Pulmonary artery endothelial cell (primary cell): ENCODE measurements around the gene RIN2. TPM values are rescaled to one million over a fixed set of nuclear protein-coding genes. Genes with fewer than 3 reads are reported as not detected.

Experiments
- DNase-seq: peaks from one replicate; pipeline ENCODE4 v3.0.0-alpha.2; 2011; ENCODE audit warnings: low read depth, low spot score
- total RNA-seq: library from RNA; depleted of rRNA; stranded (reverse); fragments of >200 nt; gene quantifications from 2 replicates; pipeline ENCODE4 v1.2.3, GENCODE V29; 2014

RIN2 gene
- total RNA-seq, 1 donor from 2014 or later, result 104 TPM

- DNase-seq, result no peak
Measured at GRCh38 chr20:19765266-19765665, 7.2 kb downstream of the RIN2 start.

- DNase-seq, result no peak
Measured at GRCh38 chr20:19765913-19766312, 7.9 kb downstream of the RIN2 start.

GRCh38 chr20:19767070-19767469 lies 9.0 kb downstream of the RIN2 start:
- DNase-seq, result no peak

GRCh38 chr20:19768325-19768842 lies 10.3 kb downstream of the RIN2 start:
- DNase-seq, result no peak

GRCh38 chr20:19769507-19769906 lies 11.4 kb downstream of the RIN2 start:
- DNase-seq, result no peak

- no peak for DNase-seq
Measured at GRCh38 chr20:19770375-19770774, 12.3 kb downstream of the RIN2 start.

GRCh38 chr20:19771031-19771430 lies 13.0 kb downstream of the RIN2 start:
- DNase-seq, result no peak

- no peak for DNase-seq
Measured at GRCh38 chr20:19773471-19773870, 15.4 kb downstream of the RIN2 start.

GRCh38 chr20:19774135-19774933 lies 16.3 kb downstream of the RIN2 start:
- DNase-seq, result no peak

GRCh38 chr20:19775353-19776253 lies 17.5 kb downstream of the RIN2 start:
- no peak for DNase-seq

GRCh38 chr20:19777315-19777714 lies 19.3 kb downstream of the RIN2 start:
- no peak for DNase-seq

- no peak for DNase-seq
Measured at GRCh38 chr20:19777981-19778380, 19.9 kb downstream of the RIN2 start.

- DNase-seq, result no peak
Measured at GRCh38 chr20:19778404-19778803, 20.3 kb downstream of the RIN2 start.

GRCh38 chr20:19779634-19780033 lies 21.6 kb downstream of the RIN2 start:
- DNase-seq, result no peak

GRCh38 chr20:19780261-19780660 lies 22.2 kb downstream of the RIN2 start:
- no peak for DNase-seq

GRCh38 chr20:19781235-19781634 lies 23.2 kb downstream of the RIN2 start:
- DNase-seq, result no peak

GRCh38 chr20:19782669-19783068 lies 24.6 kb downstream of the RIN2 start:
- no peak for DNase-seq

GRCh38 chr20:19783966-19784401 lies 25.9 kb downstream of the RIN2 start:
- no peak for DNase-seq

- peak; percentile 80 for DNase-seq
Measured at GRCh38 chr20:19784511-19785172, 26.6 kb downstream of the RIN2 start.

GRCh38 chr20:19785173-19785982 lies 27.3 kb downstream of the RIN2 start:
- no peak for DNase-seq

GRCh38 chr20:19785983-19786285 lies 27.9 kb downstream of the RIN2 start:
- no peak for DNase-seq
